NOMO-1 treated with dmso at 0.1 percent for 144 hours (cell line): Measurements from ENCODE around the gene TBC1D22B.
A peak's percentile ranks its signal among the peaks of the same experiment; 100 is the strongest.

Source experiments
- DNase-seq: peaks from one replicate; lab custom pipeline; 2025; ENCODE audit not compliant: unreplicated experiment; lab: John Stamatoyannopoulos, UW

The TBC1D22B gene

GRCh38 chr6:37239526-37239925 lies 18.0 kb upstream of the TBC1D22B start:
- DNase-seq = no peak

GRCh38 chr6:37239950-37240713 lies 17.4 kb upstream of the TBC1D22B start:
- DNase-seq = peak; percentile 65

GRCh38 chr6:37241131-37241530 lies 16.4 kb upstream of the TBC1D22B start:
- no peak for DNase-seq

- no peak for DNase-seq
Observed at GRCh38 chr6:37241775-37242428, 15.7 kb upstream of the TBC1D22B start.

GRCh38 chr6:37242429-37243052 lies 15.0 kb upstream of the TBC1D22B start:
- DNase-seq = no peak

- DNase-seq = no peak
Observed at GRCh38 chr6:37243131-37243815, 14.3 kb upstream of the TBC1D22B start.

GRCh38 chr6:37243816-37244370 lies 13.7 kb upstream of the TBC1D22B start:
- no peak for DNase-seq

- peak; percentile 54 for DNase-seq
Observed at GRCh38 chr6:37244430-37245310, 12.9 kb upstream of the TBC1D22B start.

GRCh38 chr6:37251211-37251780 lies 6.3 kb upstream of the TBC1D22B start:
- no peak for DNase-seq

- no peak for DNase-seq
Observed at GRCh38 chr6:37253486-37254007, 4.0 kb upstream of the TBC1D22B start.

GRCh38 chr6:37254881-37255280 lies 2.7 kb upstream of the TBC1D22B start:
- DNase-seq = no peak

- no peak for DNase-seq
Observed at GRCh38 chr6:37256692-37257319, 766 bp upstream of the TBC1D22B start.

- no peak for DNase-seq
Observed at GRCh38 chr6:37257320-37257633, 295 bp upstream of the TBC1D22B start.

- DNase-seq = no peak
Observed at GRCh38 chr6:37258405-37259105, 983 bp downstream of the TBC1D22B start.

GRCh38 chr6:37259191-37259590 lies 1.6 kb downstream of the TBC1D22B start:
- DNase-seq = no peak

- DNase-seq = no peak
Observed at GRCh38 chr6:37260040-37260439, 2.5 kb downstream of the TBC1D22B start.

GRCh38 chr6:37260444-37260843 lies 2.9 kb downstream of the TBC1D22B start:
- no peak for DNase-seq

- DNase-seq = no peak
Observed at GRCh38 chr6:37261198-37261597, 3.6 kb downstream of the TBC1D22B start.
